Heart left ventricle (tissue), 13 donors: ENCODE results near the gene C4orf51.

ENCODE experiments used
- POLR2A ChIP-seq, 2 donors: fragments of 450-650 bp; IDR thresholded peaks; one replicate each; pipeline ENCODE4 v1.6.1; 2017; ENCODE audit warnings: antibody characterized with exemption in 2 of 2, mild to moderate bottlenecking in 2 of 2, moderate library complexity in 2 of 2
- TF ChIP-seq, protein P1 (sequence below), 12 donors: fragments of 200-600 bp; sonication (generic) in 4 of 12; IDR thresholded peaks; one replicate each; pipeline versions ENCODE4 v1.5.0 to v1.8.0; 2018 to 2022; ENCODE audit warnings: antibody characterized with exemption in 12 of 12, mild to moderate bottlenecking in 5 of 12
- donor health status: ischemic (EF 13 %, LVEDD 7.1; RV severe dilation, severe dysfunction).
- donor health status: DM: no; HTN: yes; CAD: no.
- donor health status: DM: no; HTN: no; CAD: no.
- donor health status: ischemic (EF 25% LVEDD 6.9; RV normal size, moderate dysfunction).
- donor health status: ischemic (EF 25% LVEDD 5.7; RV mildly dilated, moderate dysfunction).
- donor health status: ischemic (EF 35%, LVEDD 5.7; RV mildly dilated, moderate dysfunction).
- donor health status: nonischemic (EF 11% LVEDD 7.7; RV severe dilation, severe dysfunction).
- donor health status: DM: yes; HTN: yes; CAD: no.
- donor health status: PGD.
- donor health status: ischemic (EF 29% LVEDD 5.4; RV normal size, mild dysfunction).
- donor health status: nonischemic (EF 23%, LVEDD 6.1; RV moderate dilation, normal function).

DNA sequence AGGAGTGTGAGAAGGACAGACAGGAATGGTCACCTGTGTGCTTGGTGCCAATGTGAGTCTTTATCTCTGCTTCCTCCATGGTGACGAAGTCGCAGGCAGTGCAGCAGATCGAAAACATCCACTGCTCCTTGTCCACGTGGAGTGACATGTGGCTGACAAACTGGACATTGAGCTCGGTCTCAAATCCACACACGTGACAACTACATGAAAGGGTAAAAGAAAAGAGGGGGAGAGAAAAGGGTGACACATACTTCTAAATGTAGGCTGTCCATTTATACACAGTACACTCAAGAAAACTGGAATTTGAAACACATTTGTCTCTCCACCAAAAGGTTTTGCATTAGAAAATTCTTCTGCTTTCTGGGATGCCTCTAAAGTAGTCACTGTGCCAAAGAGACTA is 94.5 kb downstream of the C4orf51 start:
- no peak for TF ChIP-seq POLR2A (IDR thresholded peaks at IDR 0.05)
- TF ChIP-seq, protein P1, sequence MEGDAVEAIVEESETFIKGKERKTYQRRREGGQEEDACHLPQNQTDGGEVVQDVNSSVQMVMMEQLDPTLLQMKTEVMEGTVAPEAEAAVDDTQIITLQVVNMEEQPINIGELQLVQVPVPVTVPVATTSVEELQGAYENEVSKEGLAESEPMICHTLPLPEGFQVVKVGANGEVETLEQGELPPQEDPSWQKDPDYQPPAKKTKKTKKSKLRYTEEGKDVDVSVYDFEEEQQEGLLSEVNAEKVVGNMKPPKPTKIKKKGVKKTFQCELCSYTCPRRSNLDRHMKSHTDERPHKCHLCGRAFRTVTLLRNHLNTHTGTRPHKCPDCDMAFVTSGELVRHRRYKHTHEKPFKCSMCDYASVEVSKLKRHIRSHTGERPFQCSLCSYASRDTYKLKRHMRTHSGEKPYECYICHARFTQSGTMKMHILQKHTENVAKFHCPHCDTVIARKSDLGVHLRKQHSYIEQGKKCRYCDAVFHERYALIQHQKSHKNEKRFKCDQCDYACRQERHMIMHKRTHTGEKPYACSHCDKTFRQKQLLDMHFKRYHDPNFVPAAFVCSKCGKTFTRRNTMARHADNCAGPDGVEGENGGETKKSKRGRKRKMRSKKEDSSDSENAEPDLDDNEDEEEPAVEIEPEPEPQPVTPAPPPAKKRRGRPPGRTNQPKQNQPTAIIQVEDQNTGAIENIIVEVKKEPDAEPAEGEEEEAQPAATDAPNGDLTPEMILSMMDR (IDR thresholded peaks at IDR 0.05) = no peak
